Keratinocyte (primary cell): ENCODE results near the gene ECE2.

Source experiments
- EZH2 ChIP-seq: IDR thresholded peaks from one replicate; pipeline ENCODE4 v1.6.1; 2012; ENCODE audit warnings: inconsistent platforms, mild to moderate bottlenecking, low read length, moderate library complexity
- TF ChIP-seq, protein P1 (sequence below), 3 experiments: IDR thresholded peaks in 1 of 3; conservative IDR thresholded peaks in 1 of 3; optimal IDR thresholded peaks in 1 of 3; 2 replicates in 2 of 3; 3 replicates in 1 of 3; pipeline versions ENCODE3 to v1.5.1; 2011; ENCODE audit warnings: low read length in 3 of 3, mild to moderate bottlenecking in 3 of 3, moderate library complexity in 2 of 3, control low read depth in 1 of 3, inconsistent platforms in 1 of 3; ENCODE audit not compliant: insufficient read depth in 2 of 3; ENCODE audit errors: extremely low read depth in 1 of 3

DNA sequence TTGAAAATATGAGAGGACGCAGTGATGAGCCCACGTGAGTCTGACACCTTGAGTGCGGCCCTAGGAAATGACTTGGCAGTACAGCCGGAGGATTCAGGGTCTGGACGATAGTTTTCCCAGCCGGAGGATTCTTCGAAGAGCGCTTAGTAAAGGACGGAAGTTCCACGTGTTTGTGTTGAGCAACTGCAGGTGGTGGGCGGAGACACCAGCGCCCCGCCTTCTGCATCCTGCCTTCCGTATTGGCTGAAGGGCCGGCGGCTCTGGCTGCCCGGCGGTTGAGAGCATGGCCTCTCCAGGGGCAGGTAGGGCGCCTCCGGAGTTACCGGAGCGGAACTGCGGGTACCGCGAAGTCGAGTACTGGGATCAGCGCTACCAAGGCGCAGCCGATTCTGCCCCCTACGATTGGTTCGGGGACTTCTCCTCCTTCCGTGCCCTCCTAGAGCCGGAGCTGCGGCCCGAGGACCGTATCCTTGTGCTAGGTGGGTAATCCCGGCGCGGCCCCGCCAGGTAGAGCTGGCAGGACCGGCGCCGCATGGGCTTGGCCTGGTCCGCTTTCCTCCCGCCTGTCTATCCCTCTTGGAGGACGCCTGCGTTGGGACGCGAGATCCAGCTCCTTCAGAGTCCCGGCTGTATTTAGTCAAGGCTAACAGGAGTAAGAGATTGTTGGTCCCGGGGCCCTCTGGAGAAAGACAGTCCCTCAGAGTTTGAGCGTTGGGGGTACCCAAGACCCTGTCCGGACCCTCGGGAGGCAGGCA, 26.2 kb upstream of the ECE2 start, which contains the start of gene EEF1AKMT4:
- TF ChIP-seq, protein P1, sequence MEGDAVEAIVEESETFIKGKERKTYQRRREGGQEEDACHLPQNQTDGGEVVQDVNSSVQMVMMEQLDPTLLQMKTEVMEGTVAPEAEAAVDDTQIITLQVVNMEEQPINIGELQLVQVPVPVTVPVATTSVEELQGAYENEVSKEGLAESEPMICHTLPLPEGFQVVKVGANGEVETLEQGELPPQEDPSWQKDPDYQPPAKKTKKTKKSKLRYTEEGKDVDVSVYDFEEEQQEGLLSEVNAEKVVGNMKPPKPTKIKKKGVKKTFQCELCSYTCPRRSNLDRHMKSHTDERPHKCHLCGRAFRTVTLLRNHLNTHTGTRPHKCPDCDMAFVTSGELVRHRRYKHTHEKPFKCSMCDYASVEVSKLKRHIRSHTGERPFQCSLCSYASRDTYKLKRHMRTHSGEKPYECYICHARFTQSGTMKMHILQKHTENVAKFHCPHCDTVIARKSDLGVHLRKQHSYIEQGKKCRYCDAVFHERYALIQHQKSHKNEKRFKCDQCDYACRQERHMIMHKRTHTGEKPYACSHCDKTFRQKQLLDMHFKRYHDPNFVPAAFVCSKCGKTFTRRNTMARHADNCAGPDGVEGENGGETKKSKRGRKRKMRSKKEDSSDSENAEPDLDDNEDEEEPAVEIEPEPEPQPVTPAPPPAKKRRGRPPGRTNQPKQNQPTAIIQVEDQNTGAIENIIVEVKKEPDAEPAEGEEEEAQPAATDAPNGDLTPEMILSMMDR (optimal IDR thresholded peaks at IDR 0.05 in 1 of 3, IDR thresholded peaks at IDR 0.05 in 1 of 3, conservative IDR thresholded peaks at IDR 0.05 in 1 of 3; ENCODE audit: extremely low read depth in 1 of 3, insufficient read depth in 2 of 3, low read length in 3 of 3) = peak; percentile 56 to 77 (median 59)
- TF ChIP-seq EZH2 = no peak
